K562 (cell line): ENCODE data around the gene RNPEPL1. TPM values are rescaled to one million over a fixed set of nuclear protein-coding genes. Genes with fewer than 3 reads are reported as not detected.

Source experiments
- CCNT2 ChIP-seq: IDR thresholded peaks from 2 replicates; pipeline ENCODE4 v1.6.1; 2011; ENCODE audit warnings: borderline replicate concordance, low read depth, mild to moderate bottlenecking, moderate library complexity, mixed read lengths, low read length; ENCODE audit not compliant: insufficient read length; ENCODE audit errors: extremely low read depth
- CHD2 ChIP-seq: IDR thresholded peaks from 2 replicates; pipeline ENCODE4 v1.6.1; 2011; ENCODE audit warnings: low read depth, low read length
- EGR1 ChIP-seq: fragments of 450-650 bp; conservative IDR thresholded peaks from 2 replicates; pipeline ENCODE4 v1.6.1; 2017; ENCODE audit warnings: mild to moderate bottlenecking
- TBP ChIP-seq: optimal IDR thresholded peaks from 2 replicates; pipeline ENCODE3; 2011; ENCODE audit warnings: low read depth, low read length, improper control_type of control experiment
- ZNF140 ChIP-seq: fragments of 250-450 bp; sonication (Bioruptor Pico); IDR thresholded peaks from 2 replicates; pipeline ENCODE4 v1.8.0; 2021; ENCODE audit warnings: moderate library complexity, mild to moderate bottlenecking, inconsistent platforms
- ZNF584 ChIP-seq: fragments of 200-800 bp; sonication (Bioruptor generic); IDR thresholded peaks from 2 replicates; pipeline ENCODE4 v1.6.1; 2016; ENCODE audit warnings: low read depth, mild to moderate bottlenecking, missing genetic modification characterization, missing compliant biosample characterization
- polyA plus RNA-seq, 8 experiments: library from polyadenylated mRNA; depleted of rRNA in 4 of 8; stranded (reverse) in 5 of 8; unstranded in 3 of 8; fragments of >200 nt; fragmentation: Nextera tagmentation in 2 of 8; fragmentation: Illumina TruSeq in 1 of 8; extraction: Ambion mirVana in 2 of 8; extraction: Trizol in 1 of 8; gene quantifications; 2 replicates each; pipeline versions ENCODE4 v1.2.1 to v1.2.3, GENCODE V29; 2011 to 2014; ENCODE audit warnings: inconsistent platforms in 1 of 8, missing spikeins in 1 of 8
- total RNA-seq, 7 experiments: library from RNA; depleted of rRNA in 6 of 7; stranded (reverse); fragments of >200 nt in 6 of 7; fragmentation: Illumina TruSeq in 2 of 7; extraction: Trizol in 2 of 7; gene quantifications; 2 replicates each; pipeline versions ENCODE4 v1.2.1 to v1.2.3, GENCODE V29; 2011 to 2021; ENCODE audit warnings: low replicate concordance in 1 of 7
- TF ChIP-seq, protein P1 (sequence below): sonication (generic); formaldehyde crosslinking; IDR thresholded peaks from 2 replicates; pipeline ENCODE4 v1.8.0; 2022; ENCODE audit warnings: mild to moderate bottlenecking, missing genetic modification reagents
- TF ChIP-seq, protein P2 (sequence below): sonication (generic); formaldehyde crosslinking; IDR thresholded peaks from 2 replicates; pipeline ENCODE4 v1.5.0; 2020; ENCODE audit warnings: missing genetic modification reagents
- TF ChIP-seq, protein P3 (sequence below): fragments of 450-650 bp; IDR thresholded peaks from 2 replicates; pipeline ENCODE4 v1.6.1; 2016; ENCODE audit warnings: low read depth
- TF ChIP-seq, protein P4 (sequence below): fragments of 450-650 bp; formaldehyde crosslinking; IDR thresholded peaks from 2 replicates; pipeline ENCODE4 v1.4.0; 2020; ENCODE audit warnings: mild to moderate bottlenecking, moderate library complexity

Gene RNPEPL1
- total and polyA plus RNA-seq, 9 of the 15 experiments (the other 6 are each of a cell fraction or from before 2014, with no cell fraction given) = 0.07 to 38.7 (median 5.6) TPM

DNA sequence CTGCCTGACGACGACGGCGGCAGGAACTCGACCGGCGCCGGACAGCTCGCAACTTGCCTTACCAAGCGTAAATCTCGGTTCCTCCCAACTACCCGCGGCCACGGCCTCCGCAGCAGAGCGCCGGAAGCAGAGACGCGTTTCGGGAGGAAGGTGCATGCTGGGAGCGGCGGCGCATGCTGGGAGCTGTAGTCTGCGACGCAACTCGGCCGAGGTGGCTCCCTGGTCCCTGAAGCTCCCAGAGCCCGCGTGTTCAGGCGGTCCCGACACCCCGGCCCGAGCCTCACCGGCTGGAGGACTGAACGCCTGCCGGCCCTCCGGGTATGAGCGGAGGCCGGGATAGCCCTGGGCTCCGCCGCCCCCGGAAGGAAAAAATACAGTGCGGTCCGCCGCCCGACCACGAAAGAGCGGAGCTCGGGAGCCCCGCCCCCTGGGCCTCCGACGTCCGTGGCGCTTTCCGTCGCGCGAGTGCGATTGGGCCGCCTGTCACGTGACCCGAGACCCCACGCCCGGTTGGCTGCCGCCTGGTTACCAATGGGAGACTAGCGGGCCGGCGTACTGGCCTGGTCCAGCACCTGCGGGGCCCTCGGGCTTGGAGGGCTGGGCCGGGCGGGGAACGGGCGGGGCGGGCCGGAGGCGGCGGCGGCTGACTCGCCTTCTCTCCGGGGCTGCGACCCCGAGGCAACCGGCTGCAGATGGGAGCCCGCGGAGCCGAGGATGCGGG is 18.1 kb downstream of the RNPEPL1 start, which contains the start of gene CAPN10 (continued):
- TF ChIP-seq, protein P1, sequence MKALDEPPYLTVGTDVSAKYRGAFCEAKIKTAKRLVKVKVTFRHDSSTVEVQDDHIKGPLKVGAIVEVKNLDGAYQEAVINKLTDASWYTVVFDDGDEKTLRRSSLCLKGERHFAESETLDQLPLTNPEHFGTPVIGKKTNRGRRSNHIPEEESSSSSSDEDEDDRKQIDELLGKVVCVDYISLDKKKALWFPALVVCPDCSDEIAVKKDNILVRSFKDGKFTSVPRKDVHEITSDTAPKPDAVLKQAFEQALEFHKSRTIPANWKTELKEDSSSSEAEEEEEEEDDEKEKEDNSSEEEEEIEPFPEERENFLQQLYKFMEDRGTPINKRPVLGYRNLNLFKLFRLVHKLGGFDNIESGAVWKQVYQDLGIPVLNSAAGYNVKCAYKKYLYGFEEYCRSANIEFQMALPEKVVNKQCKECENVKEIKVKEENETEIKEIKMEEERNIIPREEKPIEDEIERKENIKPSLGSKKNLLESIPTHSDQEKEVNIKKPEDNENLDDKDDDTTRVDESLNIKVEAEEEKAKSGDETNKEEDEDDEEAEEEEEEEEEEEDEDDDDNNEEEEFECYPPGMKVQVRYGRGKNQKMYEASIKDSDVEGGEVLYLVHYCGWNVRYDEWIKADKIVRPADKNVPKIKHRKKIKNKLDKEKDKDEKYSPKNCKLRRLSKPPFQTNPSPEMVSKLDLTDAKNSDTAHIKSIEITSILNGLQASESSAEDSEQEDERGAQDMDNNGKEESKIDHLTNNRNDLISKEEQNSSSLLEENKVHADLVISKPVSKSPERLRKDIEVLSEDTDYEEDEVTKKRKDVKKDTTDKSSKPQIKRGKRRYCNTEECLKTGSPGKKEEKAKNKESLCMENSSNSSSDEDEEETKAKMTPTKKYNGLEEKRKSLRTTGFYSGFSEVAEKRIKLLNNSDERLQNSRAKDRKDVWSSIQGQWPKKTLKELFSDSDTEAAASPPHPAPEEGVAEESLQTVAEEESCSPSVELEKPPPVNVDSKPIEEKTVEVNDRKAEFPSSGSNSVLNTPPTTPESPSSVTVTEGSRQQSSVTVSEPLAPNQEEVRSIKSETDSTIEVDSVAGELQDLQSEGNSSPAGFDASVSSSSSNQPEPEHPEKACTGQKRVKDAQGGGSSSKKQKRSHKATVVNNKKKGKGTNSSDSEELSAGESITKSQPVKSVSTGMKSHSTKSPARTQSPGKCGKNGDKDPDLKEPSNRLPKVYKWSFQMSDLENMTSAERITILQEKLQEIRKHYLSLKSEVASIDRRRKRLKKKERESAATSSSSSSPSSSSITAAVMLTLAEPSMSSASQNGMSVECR (CRISPR knock-in tag) = peak; percentile 21
- TF ChIP-seq ZNF584 (0 out of 2 replicates have a peak, but pooled peaks have one; percentile 23), CCNT2 (peak; percentile 14), CHD2 (peak; percentile 8; the same call in 1 of the 2 replicates), TBP (peak; percentile 41), ZNF140 (CRISPR knock-in tag) (no peak), EGR1 (peak; percentile 50)
- TF ChIP-seq, protein P2, sequence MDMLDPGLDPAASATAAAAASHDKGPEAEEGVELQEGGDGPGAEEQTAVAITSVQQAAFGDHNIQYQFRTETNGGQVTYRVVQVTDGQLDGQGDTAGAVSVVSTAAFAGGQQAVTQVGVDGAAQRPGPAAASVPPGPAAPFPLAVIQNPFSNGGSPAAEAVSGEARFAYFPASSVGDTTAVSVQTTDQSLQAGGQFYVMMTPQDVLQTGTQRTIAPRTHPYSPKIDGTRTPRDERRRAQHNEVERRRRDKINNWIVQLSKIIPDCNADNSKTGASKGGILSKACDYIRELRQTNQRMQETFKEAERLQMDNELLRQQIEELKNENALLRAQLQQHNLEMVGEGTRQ (CRISPR knock-in tag) = peak; percentile 94
- TF ChIP-seq, protein P3, sequence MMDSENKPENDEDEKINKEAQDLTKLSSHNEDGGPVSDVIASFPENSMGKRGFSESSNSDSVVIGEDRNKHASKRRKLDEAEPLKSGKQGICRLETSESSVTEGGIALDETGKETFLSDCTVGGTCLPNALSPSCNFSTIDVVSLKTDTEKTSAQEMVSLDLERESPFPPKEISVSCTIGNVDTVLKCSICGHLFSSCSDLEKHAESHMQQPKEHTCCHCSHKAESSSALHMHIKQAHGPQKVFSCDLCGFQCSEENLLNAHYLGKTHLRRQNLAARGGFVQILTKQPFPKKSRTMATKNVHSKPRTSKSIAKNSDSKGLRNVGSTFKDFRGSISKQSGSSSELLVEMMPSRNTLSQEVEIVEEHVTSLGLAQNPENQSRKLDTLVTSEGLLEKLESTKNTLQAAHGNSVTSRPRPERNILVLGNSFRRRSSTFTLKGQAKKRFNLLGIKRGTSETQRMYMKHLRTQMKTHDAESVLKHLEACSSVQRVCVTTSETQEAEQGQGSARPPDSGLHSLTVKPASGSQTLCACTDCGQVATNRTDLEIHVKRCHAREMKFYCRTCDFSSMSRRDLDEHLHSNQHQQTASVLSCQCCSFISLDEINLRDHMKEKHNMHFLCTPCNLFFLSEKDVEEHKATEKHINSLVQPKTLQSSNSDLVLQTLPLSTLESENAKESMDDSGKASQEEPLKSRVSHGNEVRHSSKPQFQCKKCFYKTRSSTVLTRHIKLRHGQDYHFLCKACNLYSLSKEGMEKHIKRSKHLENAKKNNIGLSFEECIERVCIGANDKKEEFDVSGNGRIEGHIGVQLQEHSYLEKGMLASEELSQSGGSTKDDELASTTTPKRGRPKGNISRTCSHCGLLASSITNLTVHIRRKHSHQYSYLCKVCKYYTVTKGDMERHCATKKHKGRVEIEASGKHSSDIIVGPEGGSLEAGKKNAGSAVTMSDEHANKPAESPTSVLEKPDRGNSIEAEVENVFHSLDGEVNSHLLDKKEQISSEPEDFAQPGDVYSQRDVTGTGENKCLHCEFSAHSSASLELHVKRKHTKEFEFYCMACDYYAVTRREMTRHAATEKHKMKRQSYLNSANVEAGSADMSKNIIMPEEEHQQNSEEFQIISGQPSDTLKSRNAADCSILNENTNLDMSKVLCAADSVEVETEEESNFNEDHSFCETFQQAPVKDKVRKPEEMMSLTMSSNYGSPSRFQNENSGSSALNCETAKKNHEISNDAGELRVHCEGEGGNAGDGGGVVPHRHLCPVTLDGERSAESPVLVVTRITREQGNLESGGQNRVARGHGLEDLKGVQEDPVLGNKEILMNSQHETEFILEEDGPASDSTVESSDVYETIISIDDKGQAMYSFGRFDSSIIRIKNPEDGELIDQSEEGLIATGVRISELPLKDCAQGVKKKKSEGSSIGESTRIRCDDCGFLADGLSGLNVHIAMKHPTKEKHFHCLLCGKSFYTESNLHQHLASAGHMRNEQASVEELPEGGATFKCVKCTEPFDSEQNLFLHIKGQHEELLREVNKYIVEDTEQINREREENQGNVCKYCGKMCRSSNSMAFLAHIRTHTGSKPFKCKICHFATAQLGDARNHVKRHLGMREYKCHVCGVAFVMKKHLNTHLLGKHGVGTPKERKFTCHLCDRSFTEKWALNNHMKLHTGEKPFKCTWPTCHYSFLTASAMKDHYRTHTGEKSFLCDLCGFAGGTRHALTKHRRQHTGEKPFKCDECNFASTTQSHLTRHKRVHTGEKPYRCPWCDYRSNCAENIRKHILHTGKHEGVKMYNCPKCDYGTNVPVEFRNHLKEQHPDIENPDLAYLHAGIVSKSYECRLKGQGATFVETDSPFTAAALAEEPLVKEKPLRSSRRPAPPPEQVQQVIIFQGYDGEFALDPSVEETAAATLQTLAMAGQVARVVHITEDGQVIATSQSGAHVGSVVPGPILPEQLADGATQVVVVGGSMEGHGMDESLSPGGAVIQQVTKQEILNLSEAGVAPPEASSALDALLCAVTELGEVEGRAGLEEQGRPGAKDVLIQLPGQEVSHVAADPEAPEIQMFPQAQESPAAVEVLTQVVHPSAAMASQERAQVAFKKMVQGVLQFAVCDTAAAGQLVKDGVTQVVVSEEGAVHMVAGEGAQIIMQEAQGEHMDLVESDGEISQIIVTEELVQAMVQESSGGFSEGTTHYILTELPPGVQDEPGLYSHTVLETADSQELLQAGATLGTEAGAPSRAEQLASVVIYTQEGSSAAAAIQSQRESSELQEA = peak; percentile 86
- TF ChIP-seq, protein P4, sequence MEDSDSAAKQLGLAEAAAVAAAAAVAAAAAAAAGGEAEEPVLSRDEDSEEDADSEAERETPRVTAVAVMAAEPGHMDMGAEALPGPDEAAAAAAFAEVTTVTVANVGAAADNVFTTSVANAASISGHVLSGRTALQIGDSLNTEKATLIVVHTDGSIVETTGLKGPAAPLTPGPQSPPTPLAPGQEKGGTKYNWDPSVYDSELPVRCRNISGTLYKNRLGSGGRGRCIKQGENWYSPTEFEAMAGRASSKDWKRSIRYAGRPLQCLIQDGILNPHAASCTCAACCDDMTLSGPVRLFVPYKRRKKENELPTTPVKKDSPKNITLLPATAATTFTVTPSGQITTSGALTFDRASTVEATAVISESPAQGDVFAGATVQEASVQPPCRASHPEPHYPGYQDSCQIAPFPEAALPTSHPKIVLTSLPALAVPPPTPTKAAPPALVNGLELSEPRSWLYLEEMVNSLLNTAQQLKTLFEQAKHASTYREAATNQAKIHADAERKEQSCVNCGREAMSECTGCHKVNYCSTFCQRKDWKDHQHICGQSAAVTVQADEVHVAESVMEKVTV (CRISPR knock-in tag) = no peak
